Astrocyte (in vitro differentiated cells and primary cell): ENCODE measurements around the gene RIOK3. TPM values are rescaled to one million over a fixed set of nuclear protein-coding genes. Genes with fewer than 3 reads are reported as not detected.

Experiments
- DNase-seq: peaks from one replicate; pipeline ENCODE4 v3.0.0-alpha.2; 2010; ENCODE audit warnings: low read depth
- FAIRE-seq: peaks from 2 replicates; lab custom pipeline; 2011; peaks lifted over from hg19 to GRCh38; lab: Jason Lieb, UNC
- H2AFZ ChIP-seq: 2 replicates; pipeline ENCODE4 v1.6.0; 2012; ENCODE audit warnings: low read depth, low read length, inconsistent platforms
- H3K27ac ChIP-seq: 2 replicates; pipeline ENCODE4 v1.5.1; 2011; ENCODE audit warnings: low read depth, low read length, inconsistent platforms
- H3K27me3 ChIP-seq: 2 replicates; pipeline ENCODE4 v1.6.0; 2011; ENCODE audit warnings: low read length, inconsistent platforms; ENCODE audit not compliant: insufficient read depth
- H3K36me3 ChIP-seq: 2 replicates; pipeline ENCODE4 v1.5.1; 2011; ENCODE audit warnings: low read length, inconsistent platforms; ENCODE audit not compliant: insufficient read depth
- H3K4me1 ChIP-seq: 2 replicates; pipeline ENCODE4 v1.5.1; 2011; ENCODE audit warnings: low read length, inconsistent platforms; ENCODE audit not compliant: insufficient read depth
- H3K4me2 ChIP-seq: 2 replicates; pipeline ENCODE4 v1.6.0; 2012; ENCODE audit warnings: low read length, inconsistent platforms
- H3K4me3 ChIP-seq: 2 replicates; pipeline ENCODE4 v1.5.1; 2011; ENCODE audit warnings: low read depth, mild to moderate bottlenecking, low read length, inconsistent platforms; ENCODE audit not compliant: insufficient read depth
- H3K79me2 ChIP-seq: 2 replicates; pipeline ENCODE4 v1.6.0; 2012; ENCODE audit warnings: mild to moderate bottlenecking, low read length, inconsistent platforms; ENCODE audit not compliant: insufficient read depth
- H3K9ac ChIP-seq: 2 replicates; pipeline ENCODE4 v1.6.0; 2012; ENCODE audit warnings: mild to moderate bottlenecking, low read length, inconsistent platforms
- H3K9me3 ChIP-seq: 2 replicates; pipeline ENCODE4 v1.5.1; 2012; ENCODE audit warnings: low read depth, mild to moderate bottlenecking, low read length, inconsistent platforms; ENCODE audit not compliant: insufficient read depth
- H4K20me1 ChIP-seq: 2 replicates; pipeline ENCODE4 v1.6.0; 2012; ENCODE audit warnings: low read length, inconsistent platforms; ENCODE audit not compliant: insufficient read depth
- H3K27ac Mint-ChIP-seq: one replicate; pipeline ENCODE4 v1.8.0; 2021; ENCODE audit warnings: mild to moderate bottlenecking, mixed read lengths; ENCODE audit not compliant: unreplicated experiment
- H3K27me3 Mint-ChIP-seq: one replicate; pipeline ENCODE4 v1.8.0; 2021; ENCODE audit warnings: low read depth, mixed read lengths; ENCODE audit not compliant: unreplicated experiment
- H3K36me3 Mint-ChIP-seq: one replicate; pipeline ENCODE4 v1.8.0; 2021; ENCODE audit warnings: low read depth, mixed read lengths; ENCODE audit not compliant: unreplicated experiment
- H3K4me1 Mint-ChIP-seq: one replicate; pipeline ENCODE4 v1.8.0; 2021; ENCODE audit warnings: low read depth, mixed read lengths; ENCODE audit not compliant: unreplicated experiment
- H3K4me3 Mint-ChIP-seq: one replicate; pipeline ENCODE4 v1.8.0; 2021; ENCODE audit warnings: mild to moderate bottlenecking, moderate library complexity, mixed read lengths; ENCODE audit not compliant: unreplicated experiment
- H3K9me3 Mint-ChIP-seq: one replicate; pipeline ENCODE4 v1.8.0; 2021; ENCODE audit warnings: mild to moderate bottlenecking, mixed read lengths; ENCODE audit not compliant: unreplicated experiment
- EZH2 ChIP-seq: IDR thresholded peaks from 2 replicates; pipeline ENCODE4 v1.6.1; 2012; ENCODE audit warnings: mild to moderate bottlenecking, low read length, inconsistent platforms; ENCODE audit not compliant: insufficient read depth
- total RNA-seq: library from RNA; stranded (reverse); gene quantifications from 2 replicates; pipeline ENCODE4 v1.2.1, GENCODE V29; 2021
- TF ChIP-seq, protein P1 (sequence below): IDR thresholded peaks from 2 replicates; pipeline ENCODE4 v1.5.1; 2011; ENCODE audit warnings: low read depth, mild to moderate bottlenecking, inconsistent platforms, low read length, moderate library complexity; ENCODE audit not compliant: insufficient read depth

Gene RIOK3
- total RNA-seq, 1 donor from 2014 or later = 96.0 TPM

DNA sequence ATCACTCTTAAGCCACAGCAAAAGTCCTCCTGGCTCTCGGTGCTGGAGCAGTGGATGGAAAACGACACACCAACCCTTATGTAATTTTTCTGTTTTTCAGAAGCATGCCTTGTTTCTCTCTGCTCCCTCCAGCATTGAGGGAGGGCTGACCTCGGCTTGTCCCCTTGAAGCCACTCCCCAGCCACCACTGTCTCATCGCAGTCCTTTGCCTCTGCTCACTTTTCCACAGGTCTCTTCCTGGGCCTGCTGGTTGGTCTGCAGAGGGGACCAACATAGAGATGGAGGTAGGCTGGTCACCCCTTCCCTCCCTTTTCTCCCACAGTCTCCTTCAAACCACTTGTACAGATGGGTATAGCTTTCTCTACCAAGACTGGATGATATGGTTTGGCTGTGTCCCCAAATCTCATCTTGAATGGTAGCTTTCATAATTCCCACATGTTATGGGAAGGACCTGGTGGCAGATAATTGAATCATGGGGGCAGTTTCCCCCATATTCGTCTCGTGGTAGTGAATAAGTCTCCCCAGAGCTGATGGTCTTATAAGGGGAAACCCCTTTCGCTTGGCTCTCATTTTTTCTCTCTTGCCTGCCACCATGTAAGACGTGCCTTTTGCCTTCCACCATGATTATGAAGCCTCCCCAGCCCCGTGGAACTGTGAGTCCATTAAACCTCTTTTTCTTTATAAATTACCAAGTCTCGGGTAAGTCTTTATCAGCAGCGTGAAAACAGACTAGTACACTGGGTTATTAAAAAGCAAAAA, 14.3 kb upstream of the RIOK3 start:
- H3K36me3 ChIP-seq = no peaks in the 10 kb centered on the region
- Mint-ChIP-seq H3K27me3 (no peaks in the 10 kb centered on the region), H3K4me1 (no peaks in the 10 kb centered on the region), H3K36me3 (no peaks in the 10 kb centered on the region), H3K4me3 (peak overlapping the region; percentile 12), H3K9me3 (no peaks in the 10 kb centered on the region), H3K27ac (no peak overlapping the region)
- H3K27me3 ChIP-seq = no peaks in the 10 kb centered on the region
- H3K27ac ChIP-seq = no peak overlapping the region
- H3K79me2 ChIP-seq = peaks cover 5% of the 10 kb centered on the region
- no peaks in the 10 kb centered on the region for H3K9me3 ChIP-seq
- no peaks in the 10 kb centered on the region for H4K20me1 ChIP-seq
- no peak overlapping the region for H3K4me3 ChIP-seq
- H3K4me2 ChIP-seq = no peak overlapping the region
- FAIRE-seq (no peak), DNase-seq (no peak)
- TF ChIP-seq EZH2 = no peak
- TF ChIP-seq, protein P1, sequence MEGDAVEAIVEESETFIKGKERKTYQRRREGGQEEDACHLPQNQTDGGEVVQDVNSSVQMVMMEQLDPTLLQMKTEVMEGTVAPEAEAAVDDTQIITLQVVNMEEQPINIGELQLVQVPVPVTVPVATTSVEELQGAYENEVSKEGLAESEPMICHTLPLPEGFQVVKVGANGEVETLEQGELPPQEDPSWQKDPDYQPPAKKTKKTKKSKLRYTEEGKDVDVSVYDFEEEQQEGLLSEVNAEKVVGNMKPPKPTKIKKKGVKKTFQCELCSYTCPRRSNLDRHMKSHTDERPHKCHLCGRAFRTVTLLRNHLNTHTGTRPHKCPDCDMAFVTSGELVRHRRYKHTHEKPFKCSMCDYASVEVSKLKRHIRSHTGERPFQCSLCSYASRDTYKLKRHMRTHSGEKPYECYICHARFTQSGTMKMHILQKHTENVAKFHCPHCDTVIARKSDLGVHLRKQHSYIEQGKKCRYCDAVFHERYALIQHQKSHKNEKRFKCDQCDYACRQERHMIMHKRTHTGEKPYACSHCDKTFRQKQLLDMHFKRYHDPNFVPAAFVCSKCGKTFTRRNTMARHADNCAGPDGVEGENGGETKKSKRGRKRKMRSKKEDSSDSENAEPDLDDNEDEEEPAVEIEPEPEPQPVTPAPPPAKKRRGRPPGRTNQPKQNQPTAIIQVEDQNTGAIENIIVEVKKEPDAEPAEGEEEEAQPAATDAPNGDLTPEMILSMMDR = no peak
- peak overlapping the region; percentile 74 for H2AFZ ChIP-seq
- H3K9ac ChIP-seq = no peak overlapping the region
- H3K4me1 ChIP-seq = peaks cover 9% of the 10 kb centered on the region

DNA sequence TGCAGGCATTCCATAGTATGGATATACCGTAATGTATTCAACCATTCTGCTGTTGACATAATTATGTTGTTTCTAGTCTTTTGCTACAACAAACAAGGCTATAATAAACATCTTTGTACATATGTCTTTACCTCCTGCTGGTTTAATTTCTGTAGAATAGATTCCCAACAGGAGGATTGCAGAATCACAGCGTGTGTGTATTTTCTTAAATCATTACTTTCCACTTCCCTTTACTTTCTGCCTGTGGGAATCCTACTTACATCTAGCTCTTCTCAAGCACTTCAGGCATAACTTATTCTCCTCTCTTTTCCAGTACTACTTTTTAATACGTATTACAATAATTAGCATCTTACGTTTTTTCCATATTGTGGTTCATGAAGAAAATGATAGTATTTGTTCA, 13.0 kb upstream of the RIOK3 start:
- no peak overlapping the region for H3K4me3 ChIP-seq
- Mint-ChIP-seq H3K4me3 (no peak overlapping the region), H3K9me3 (no peaks in the 10 kb centered on the region), H3K36me3 (no peaks in the 10 kb centered on the region), H3K27ac (no peak overlapping the region), H3K4me1 (no peaks in the 10 kb centered on the region), H3K27me3 (no peaks in the 10 kb centered on the region)
- H3K79me2 ChIP-seq = peaks cover 5% of the 10 kb centered on the region
- H3K36me3 ChIP-seq = no peaks in the 10 kb centered on the region
- TF ChIP-seq, protein P1 = no peak
- TF ChIP-seq EZH2 = no peak
- H4K20me1 ChIP-seq = no peaks in the 10 kb centered on the region
- H3K4me2 ChIP-seq = no peak overlapping the region
- no peak overlapping the region for H3K27ac ChIP-seq
- no peak for DNase-seq
- H3K9ac ChIP-seq = no peak overlapping the region
- no peaks in the 10 kb centered on the region for H3K27me3 ChIP-seq
- no peak for FAIRE-seq
- peaks cover 9% of the 10 kb centered on the region for H3K4me1 ChIP-seq
- H2AFZ ChIP-seq = no peak overlapping the region
- no peaks in the 10 kb centered on the region for H3K9me3 ChIP-seq

DNA sequence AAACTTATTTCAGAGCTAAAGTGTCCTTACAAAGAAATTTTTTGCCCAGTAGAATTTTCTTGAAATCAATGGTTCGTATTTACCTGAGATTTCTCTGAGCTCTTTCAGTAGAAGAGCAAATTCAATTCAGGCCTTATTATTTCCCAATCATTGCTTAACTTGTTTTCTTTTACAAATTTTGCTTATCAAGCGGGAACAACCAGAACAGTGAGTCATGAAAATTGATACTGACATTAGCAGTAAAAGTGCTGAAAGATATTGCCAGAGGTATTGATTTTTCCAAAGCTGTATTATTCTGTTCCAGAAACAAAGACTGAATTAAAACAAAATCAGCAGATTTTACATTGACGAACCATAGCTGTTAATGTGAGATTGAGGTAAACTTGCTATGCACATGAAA, 10.1 kb upstream of the RIOK3 start:
- Histone ChIP-seq H2AFZ (no peak overlapping the region), H3K4me1 (no peaks in the 10 kb centered on the region), H3K9ac (no peak overlapping the region), H3K9me3 (no peaks in the 10 kb centered on the region), H4K20me1 (no peaks in the 10 kb centered on the region), H3K27me3 (peaks cover 4% of the 10 kb centered on the region), H3K79me2 (no peaks in the 10 kb centered on the region), H3K4me2 (no peak overlapping the region), H3K36me3 (no peaks in the 10 kb centered on the region), H3K4me3 (no peak overlapping the region), H3K27ac (no peak overlapping the region)
- TF ChIP-seq EZH2 = no peak
- TF ChIP-seq, protein P1 = no peak
- H3K27ac Mint-ChIP-seq = no peak overlapping the region
- FAIRE-seq (no peak), DNase-seq (no peak)
- no peaks in the 10 kb centered on the region for H3K36me3 Mint-ChIP-seq
- H3K4me3 Mint-ChIP-seq = no peak overlapping the region
- H3K27me3 Mint-ChIP-seq = peaks cover 4% of the 10 kb centered on the region
- H3K9me3 Mint-ChIP-seq = no peaks in the 10 kb centered on the region
- H3K4me1 Mint-ChIP-seq = no peaks in the 10 kb centered on the region
